Suppressor macrophage treated with lipopolysaccharide for 1 hour (primary cell): ENCODE measurements around the gene IRF2BP2.

Source experiments
- DNase-seq, 3 donors: peaks; one replicate each; pipeline ENCODE4 v3.0.0-alpha.2; 2020 to 2022

IRF2BP2 gene

DNA sequence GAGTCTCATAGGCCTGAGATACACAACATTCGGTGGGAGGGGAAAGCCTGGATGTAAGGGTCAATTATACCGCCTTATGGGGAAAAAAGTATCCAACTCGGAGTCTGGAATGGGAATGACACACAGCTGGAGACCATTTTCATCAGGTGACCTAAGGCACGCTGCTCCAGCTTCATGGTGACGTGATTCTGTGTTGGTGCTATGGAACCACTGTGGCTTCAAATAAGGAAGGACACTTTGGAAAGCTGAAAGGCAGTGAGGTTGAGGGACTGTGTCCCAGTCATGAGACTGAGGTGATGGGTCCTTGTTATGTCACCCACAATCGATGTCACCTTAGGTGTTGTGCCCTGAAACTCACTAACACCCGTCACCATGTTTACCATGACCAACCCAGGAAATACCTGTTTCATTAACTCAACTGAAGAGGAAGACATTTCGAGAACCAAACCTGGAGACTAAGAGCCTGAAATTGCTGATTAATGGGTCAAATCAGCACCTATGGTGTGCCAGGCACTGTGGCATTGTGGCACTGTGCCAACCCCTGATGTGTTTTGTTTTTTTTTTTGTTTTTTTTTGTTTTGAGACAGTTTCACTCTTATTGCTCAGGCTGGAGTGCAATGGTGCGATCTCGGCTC is 54.5 kb downstream of the IRF2BP2 start:
- DNase-seq = no peak

GRCh38 chr1:234554698-234555311 is 55.2 kb downstream of the IRF2BP2 start:
- DNase-seq = no peak
